Stimulated activated CD8-positive, alpha-beta memory T cell treated with anti-CD3 and anti-CD28 coated beads, Interleukin-4, amount 100 ng/mL, for 1 hour (primary cell): ENCODE measurements around the gene MALRD1.

Experiments
- DNase-seq, 2 donors: peaks; one replicate each; pipeline ENCODE4 v3.0.0-alpha.2; 2020; ENCODE audit warnings: low read depth in 2 of 2, low spot score in 1 of 2

MALRD1 gene

GRCh38 chr10:19048489-19048888 is at the start of gene MALRD1:
TSS of gene MALRD1 (plus strand) at chr10:19048801. CDS start at chr10:19048939, 138 bp downstream.
- DNase-seq: no peak

GRCh38 chr10:19003341-19003740 is 45.3 kb upstream of the MALRD1 start:
- DNase-seq: no peak

GRCh38 chr10:19012111-19012510 is 36.5 kb upstream of the MALRD1 start:
- DNase-seq: no peak

GRCh38 chr10:19014034-19014433 is 34.6 kb upstream of the MALRD1 start:
- DNase-seq: no peak

- DNase-seq: no peak
These were observed 34.1 kb upstream of the MALRD1 start for GRCh38 chr10:19014498-19014897.

- no peak for DNase-seq
These were observed 31.3 kb upstream of the MALRD1 start for GRCh38 chr10:19017116-19017890.

GRCh38 chr10:19021162-19021561 is 27.4 kb upstream of the MALRD1 start:
- DNase-seq: no peak

GRCh38 chr10:19024611-19025010 is 24.0 kb upstream of the MALRD1 start:
- no peak for DNase-seq

- DNase-seq: no peak
These were observed 16.8 kb upstream of the MALRD1 start for GRCh38 chr10:19031763-19032162.

- DNase-seq: no peak
These were observed 14.9 kb upstream of the MALRD1 start for GRCh38 chr10:19033741-19034140.

- DNase-seq: no peak
These were observed 7.4 kb upstream of the MALRD1 start for GRCh38 chr10:19041171-19041570.

- DNase-seq: no peak
These were observed 5.2 kb upstream of the MALRD1 start for GRCh38 chr10:19043431-19043830.

- DNase-seq: no peak
These were observed 1.9 kb upstream of the MALRD1 start for GRCh38 chr10:19046679-19047078.

GRCh38 chr10:19048891-19049290 is 290 bp downstream of the MALRD1 start:
- DNase-seq: no peak

- DNase-seq: no peak
These were observed 966 bp downstream of the MALRD1 start for GRCh38 chr10:19049567-19049966.

GRCh38 chr10:19054289-19054835 is 5.8 kb downstream of the MALRD1 start:
- DNase-seq: no peak

GRCh38 chr10:19058046-19058445 is 9.4 kb downstream of the MALRD1 start:
- no peak for DNase-seq

- DNase-seq: no peak
These were observed 15.4 kb downstream of the MALRD1 start for GRCh38 chr10:19063986-19064385.

- DNase-seq: no peak
These were observed 23.3 kb downstream of the MALRD1 start for GRCh38 chr10:19071946-19072345.

- DNase-seq: no peak
These were observed 28.7 kb downstream of the MALRD1 start for GRCh38 chr10:19077276-19077675.

- no peak for DNase-seq
These were observed 48.0 kb downstream of the MALRD1 start for GRCh38 chr10:19096501-19097073.

- no peak for DNase-seq
These were observed 48.5 kb downstream of the MALRD1 start for GRCh38 chr10:19097151-19097550.

GRCh38 chr10:19098803-19099202 is 50.2 kb downstream of the MALRD1 start:
- DNase-seq: no peak
